Measurements from ENCODE around the gene ASCC3.

- no peak for TF ChIP-seq BHLHE40 (IDR thresholded peaks at IDR 0.05; ENCODE audit: low read depth, low read length)
- no peak for TF ChIP-seq CTCF (conservative IDR thresholded peaks at IDR 0.05; ENCODE audit: low read depth, low read length)
- TF ChIP-seq SMC3 (IDR thresholded peaks at IDR 0.05; ENCODE audit: low read depth, low read length): no peak
- no peak for TF ChIP-seq POLR2A (IDR thresholded peaks at IDR 0.05; ENCODE audit: low read depth, low read length)
- no peak for TF ChIP-seq USF2 (IDR thresholded peaks at IDR 0.05; ENCODE audit: low read depth, low read length)
- TF ChIP-seq ELK1 (IDR thresholded peaks at IDR 0.05; ENCODE audit: borderline replicate concordance, low read depth, low read length): no peak
- no peak for TF ChIP-seq FOS (IDR thresholded peaks at IDR 0.05; ENCODE audit: low read depth, low read length)
Measured at GRCh38 chr6:100559859-100560258, 321.3 kb downstream of the ASCC3 start.
